HepG2 (cell line): ENCODE results near the gene NAA16. TPM values are rescaled to one million over a fixed set of nuclear protein-coding genes. Genes with fewer than 3 reads are reported as not detected.

Experiments
- ATAC-seq: fragments of 200-7000 bp; cut with Tn5 transposase; 3 replicates; pipeline ENCODE4 v1.9.1; 2020; ENCODE audit warnings: mild to moderate bottlenecking, moderate library complexity
- BruUV-seq: library from RNA; stranded (reverse); fragments of 400-500 nt; replicated peaks from 2 replicates; lab custom pipeline; 2021; lab: Mats Ljungman, UMichigan
- CTCF ChIA-PET: fragments of 300-600 bp; formaldehyde crosslinking; extraction: SDS; loops from one replicate; lab custom pipeline; 2021; ENCODE audit warnings: low total read pairs, inconsistent platforms, low intra/inter-chr PET ratio; lab: Yijun Ruan, JAX
- POLR2A ChIA-PET: fragments of 350-600 bp; sonication (Branson Sonifier 250); formaldehyde crosslinking; loops from one replicate; lab custom pipeline; 2020; ENCODE audit warnings: antibody characterized with exemption, inconsistent platforms; lab: Yijun Ruan, JAX
- DNase-seq: peaks from one replicate; pipeline ENCODE4 v3.0.0-alpha.2; 2015; ENCODE audit warnings: low spot score
- FAIRE-seq: peaks from 3 replicates; lab custom pipeline; 2011; peaks lifted over from hg19 to GRCh38; lab: Jason Lieb, UNC
- H2AFZ ChIP-seq: one replicate; pipeline ENCODE4 v1.6.1; 2011; ENCODE audit warnings: low read length, inconsistent platforms
- H3K27ac ChIP-seq: fragments of 300-600 bp; 3 replicates; pipeline ENCODE4 v1.8.0; 2011; ENCODE audit warnings: mixed run types, mild to moderate bottlenecking, mixed read lengths, low read length, inconsistent platforms; ENCODE audit not compliant: insufficient read depth; ENCODE audit errors: extremely low read length
- H3K27me3 ChIP-seq, 2 experiments: fragments of 200-600 bp in 1 of 2; 2 replicates in 1 of 2; 3 replicates in 1 of 2; pipeline versions ENCODE4 v1.6.0 to v1.8.0; 2011; ENCODE audit warnings: low read length in 2 of 2, mild to moderate bottlenecking in 2 of 2, moderate library complexity in 2 of 2, inconsistent platforms in 1 of 2; ENCODE audit not compliant: insufficient read depth in 2 of 2, control insufficient read depth in 1 of 2
- H3K36me3 ChIP-seq, 2 experiments: fragments of 200-600 bp in 1 of 2; replicated peaks in 1 of 2; 2 replicates in 1 of 2; 3 replicates in 1 of 2; pipeline versions ENCODE4 v1.5.1 to v1.8.0; 2011; ENCODE audit warnings: low read length in 2 of 2, inconsistent platforms in 1 of 2; ENCODE audit not compliant: insufficient read depth in 2 of 2, control insufficient read depth in 1 of 2
- H3K4me1 ChIP-seq: 2 replicates; pipeline ENCODE4 v1.5.1; 2012; ENCODE audit warnings: low read length, inconsistent platforms; ENCODE audit not compliant: insufficient read depth
- H3K4me2 ChIP-seq: 2 replicates; pipeline ENCODE4 v1.6.0; 2011; ENCODE audit warnings: low read depth, low read length, inconsistent platforms
- H3K4me3 ChIP-seq, 3 experiments: fragments of 200-600 bp in 1 of 3; sonication (generic), shearing (Covaris generic) in 1 of 3; replicated peaks in 1 of 3; 2 replicates each; pipeline ENCODE4 v1.5.1; 2011 to 2016; ENCODE audit warnings: low read length in 3 of 3, inconsistent platforms in 2 of 3, low read depth in 2 of 3, mild to moderate bottlenecking in 2 of 3, control low read depth in 1 of 3, mixed read lengths in 1 of 3; ENCODE audit not compliant: insufficient read depth in 1 of 3
- H3K79me2 ChIP-seq: one replicate; pipeline ENCODE4 v1.6.1; 2011; ENCODE audit warnings: low read length, inconsistent platforms; ENCODE audit not compliant: insufficient read depth
- H3K9ac ChIP-seq: 2 replicates; pipeline ENCODE4 v1.6.0; 2011; ENCODE audit warnings: mild to moderate bottlenecking, low read depth, low read length, inconsistent platforms; ENCODE audit not compliant: insufficient read depth
- H3K9me3 ChIP-seq: 2 replicates; pipeline ENCODE4 v1.5.1; 2012; ENCODE audit warnings: mild to moderate bottlenecking, low read length
- H4K20me1 ChIP-seq: 2 replicates; pipeline ENCODE4 v1.6.0; 2011; ENCODE audit warnings: inconsistent platforms, mild to moderate bottlenecking, low read length, moderate library complexity; ENCODE audit not compliant: insufficient read depth
- BCLAF1 ChIP-seq: fragments of 450-650 bp; IDR thresholded peaks from 2 replicates; pipeline ENCODE4 v1.6.1; 2017; ENCODE audit warnings: mild to moderate bottlenecking
- CBX5 ChIP-seq: sonication (generic); formaldehyde crosslinking; IDR thresholded peaks from 2 replicates; pipeline ENCODE4 v1.4.0; 2020; ENCODE audit warnings: missing genetic modification reagents, borderline replicate concordance
- CEBPZ ChIP-seq: IDR thresholded peaks from 2 replicates; pipeline ENCODE4 v1.6.1; 2012; ENCODE audit warnings: low read length, improper control_type of control experiment
- IRF9 ChIP-seq: sonication (generic); formaldehyde crosslinking; IDR thresholded peaks from 2 replicates; pipeline ENCODE4 v1.8.0; 2022; ENCODE audit warnings: missing genetic modification reagents, mild to moderate bottlenecking, borderline replicate concordance
- KDM3A ChIP-seq: IDR thresholded peaks from 2 replicates; pipeline ENCODE4 v1.6.1; 2018; ENCODE audit warnings: low read depth, missing compliant biosample characterization
- PAX8 ChIP-seq: sonication (generic); formaldehyde crosslinking; IDR thresholded peaks from 2 replicates; pipeline ENCODE4 v1.8.0; 2022; ENCODE audit warnings: mild to moderate bottlenecking, missing genetic modification reagents, borderline replicate concordance
- SAFB2 ChIP-seq: sonication (generic); formaldehyde crosslinking; IDR thresholded peaks from 2 replicates; pipeline ENCODE4 v1.5.1; 2020; ENCODE audit warnings: missing genetic modification reagents, low read depth, mild to moderate bottlenecking, borderline replicate concordance
- SATB2 ChIP-seq: sonication (generic); formaldehyde crosslinking; IDR thresholded peaks from 2 replicates; pipeline ENCODE4 v1.5.0; 2020; ENCODE audit warnings: missing genetic modification reagents
- SNAI1 ChIP-seq: sonication (generic); formaldehyde crosslinking; IDR thresholded peaks from 2 replicates; pipeline ENCODE4 v1.5.0; 2020; ENCODE audit warnings: mild to moderate bottlenecking, missing genetic modification reagents, borderline replicate concordance
- ZNF282 ChIP-seq: fragments of 450-650 bp; IDR thresholded peaks from 2 replicates; pipeline ENCODE4 v1.6.1; 2018; ENCODE audit not compliant: partially characterized antibody
- ZNF329 ChIP-seq: sonication (generic); formaldehyde crosslinking; IDR thresholded peaks from 2 replicates; pipeline ENCODE4 v1.9.0; 2021; ENCODE audit warnings: low read depth, mild to moderate bottlenecking, missing genetic modification reagents
- ZNF33B ChIP-seq: sonication (generic); formaldehyde crosslinking; IDR thresholded peaks from 2 replicates; pipeline ENCODE4 v1.5.1; 2020; ENCODE audit warnings: mild to moderate bottlenecking, missing genetic modification reagents
- ZNF430 ChIP-seq: sonication (generic); formaldehyde crosslinking; IDR thresholded peaks from 2 replicates; pipeline ENCODE4 v1.9.0; 2021; ENCODE audit warnings: mild to moderate bottlenecking, missing genetic modification reagents
- ZNF639 ChIP-seq: conservative IDR thresholded peaks from 2 replicates; pipeline ENCODE4 v1.6.1; 2018; ENCODE audit warnings: missing genetic modification reagents
- ZNF772 ChIP-seq: sonication (generic); formaldehyde crosslinking; IDR thresholded peaks from 2 replicates; pipeline ENCODE4 v1.5.0; 2020; ENCODE audit warnings: mild to moderate bottlenecking, missing genetic modification reagents
- ZNF850 ChIP-seq: sonication (generic); formaldehyde crosslinking; conservative IDR thresholded peaks from 2 replicates; pipeline ENCODE4 v1.9.0; 2021; ENCODE audit warnings: mild to moderate bottlenecking, missing genetic modification reagents
- WGBS: methylation state at CpG from one replicate; pipeline ENCODE4 v1.1.6; 2017; ENCODE audit warnings: low lambda C conversion rate; 5-methylcytosine and 5-hydroxymethylcytosine counted together
- in situ Hi-C: cut with HindIII; loops from 2 replicates; pipeline ENCODE4 v1.10.0; 2017; ENCODE audit warnings: low pct_unique_long_range_greater_than_20kb; ENCODE audit not compliant: extremely low pct_ligation_motif_present
- intact Hi-C: fragments of 100-400 bp; cut with micrococcal nuclease; formaldehyde crosslinking; loops from one replicate; pipeline ENCODE4 v1.10.0; 2022; ENCODE audit not compliant: unreplicated experiment
- polyA plus RNA-seq, 8 experiments: library from polyadenylated mRNA; depleted of rRNA in 3 of 8; stranded (reverse) in 7 of 8; unstranded in 1 of 8; fragments of >200 nt; fragmentation: Illumina TruSeq in 4 of 8; extraction: Trizol in 4 of 8; gene quantifications; 2 replicates each; pipeline versions ENCODE4 v1.2.1 to v1.2.3, GENCODE V29; 2011 to 2016; ENCODE audit warnings: low read depth in 4 of 8, missing spikeins in 1 of 8, mixed read lengths in 1 of 8; ENCODE audit not compliant: insufficient read depth in 1 of 8
- total RNA-seq, 5 experiments: library from RNA; depleted of rRNA; stranded (reverse); fragments of >200 nt; fragmentation: Illumina TruSeq; extraction: Trizol; gene quantifications; 2 replicates each; pipeline ENCODE4 v1.2.3, GENCODE V29; 2016; ENCODE audit warnings: low read depth in 1 of 5

Gene NAA16
- total and polyA plus RNA-seq, 2 of the 13 experiments (the other 11 are each of a cell fraction or from before 2014, with no cell fraction given), result 9.2 to 15.1 TPM

- no peak for TF ChIP-seq CEBPZ
- TF ChIP-seq ZNF639 (CRISPR knock-in tag), result no peak
- TF ChIP-seq ZNF772 (CRISPR knock-in tag), result no peak
- no peak for TF ChIP-seq ZNF430 (CRISPR knock-in tag)
- TF ChIP-seq SNAI1 (CRISPR knock-in tag), result no peak
Measured at GRCh38 chr13:41377446-41377845, 66.4 kb downstream of the NAA16 start (continued).

GRCh38 chr13:41382431-41382830 lies 71.4 kb downstream of the NAA16 start:
- H3K9me3 ChIP-seq, result no peaks in the 10 kb centered on the region
- TF ChIP-seq ZNF329 (CRISPR knock-in tag), result no peak
- no peak for TF ChIP-seq CBX5 (CRISPR knock-in tag)
- no peak for TF ChIP-seq ZNF850 (CRISPR knock-in tag)
- no peak for TF ChIP-seq PAX8 (CRISPR knock-in tag)
- TF ChIP-seq KDM3A (CRISPR knock-in tag), result no peak
- no peak for TF ChIP-seq ZNF282
- TF ChIP-seq IRF9, result no peak
- no peak for TF ChIP-seq ZNF33B (CRISPR knock-in tag)
- no peak for TF ChIP-seq BCLAF1
- TF ChIP-seq SAFB2 (CRISPR knock-in tag), result no peak
- TF ChIP-seq SATB2 (CRISPR knock-in tag), result no peak
- no peaks in the 10 kb centered on the region for H3K27me3 ChIP-seq
- ATAC-seq (no peak), FAIRE-seq (no peak), DNase-seq (no peak)
- intact Hi-C loops (no loop called here), in situ Hi-C loops (no loop called here)
- POLR2A ChIA-PET, result no interaction called here
- no peaks in the 10 kb centered on the region for H4K20me1 ChIP-seq
- H3K79me2 ChIP-seq, result no peaks in the 10 kb centered on the region
- no peaks in the 10 kb centered on the region for H3K4me1 ChIP-seq
- no peak overlapping the region for H3K9ac ChIP-seq
- no peak overlapping the region for H2AFZ ChIP-seq
- H3K36me3 ChIP-seq, result no peaks in the 10 kb centered on the region
- WGBS, result 15% methylated on average over 4 of the region's 4 CpGs
- no peak overlapping the region for H3K27ac ChIP-seq
- H3K4me3 ChIP-seq, result no peak overlapping the region
- no peak overlapping the region for H3K4me2 ChIP-seq
- no TSS peak for BruUV-seq
- CTCF ChIA-PET, result no interaction called here
